Fibroblast of skin of back (primary cell): ENCODE measurements around the gene MUC5AC.
"Not testable (repeated sequence)": the region's sequence is repeated elsewhere in the genome, so short reads cannot be mapped to it uniquely, and the experiment has no call there.

Experiments used
- DNase-seq: peaks from one replicate; pipeline ENCODE4 v3.0.0-alpha.2; 2013

The MUC5AC gene

DNA sequence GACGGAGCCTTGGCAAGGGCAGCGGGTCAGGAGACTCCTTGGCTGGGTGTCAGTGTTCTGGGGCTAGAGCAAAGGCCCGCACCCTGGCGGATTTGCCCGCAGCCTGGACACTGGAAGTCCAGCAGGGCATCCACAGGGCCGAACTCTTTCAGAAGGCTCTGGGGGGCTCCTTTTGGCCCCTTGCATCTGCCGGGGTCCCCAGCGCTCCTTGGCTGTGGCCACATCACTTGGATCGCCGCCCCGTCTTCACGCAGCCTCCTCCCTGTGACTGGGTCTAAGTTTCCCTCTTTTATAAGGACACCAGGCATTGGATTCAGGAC is 20.0 kb downstream of the MUC5AC start:
- DNase-seq, result no peak

DNA sequence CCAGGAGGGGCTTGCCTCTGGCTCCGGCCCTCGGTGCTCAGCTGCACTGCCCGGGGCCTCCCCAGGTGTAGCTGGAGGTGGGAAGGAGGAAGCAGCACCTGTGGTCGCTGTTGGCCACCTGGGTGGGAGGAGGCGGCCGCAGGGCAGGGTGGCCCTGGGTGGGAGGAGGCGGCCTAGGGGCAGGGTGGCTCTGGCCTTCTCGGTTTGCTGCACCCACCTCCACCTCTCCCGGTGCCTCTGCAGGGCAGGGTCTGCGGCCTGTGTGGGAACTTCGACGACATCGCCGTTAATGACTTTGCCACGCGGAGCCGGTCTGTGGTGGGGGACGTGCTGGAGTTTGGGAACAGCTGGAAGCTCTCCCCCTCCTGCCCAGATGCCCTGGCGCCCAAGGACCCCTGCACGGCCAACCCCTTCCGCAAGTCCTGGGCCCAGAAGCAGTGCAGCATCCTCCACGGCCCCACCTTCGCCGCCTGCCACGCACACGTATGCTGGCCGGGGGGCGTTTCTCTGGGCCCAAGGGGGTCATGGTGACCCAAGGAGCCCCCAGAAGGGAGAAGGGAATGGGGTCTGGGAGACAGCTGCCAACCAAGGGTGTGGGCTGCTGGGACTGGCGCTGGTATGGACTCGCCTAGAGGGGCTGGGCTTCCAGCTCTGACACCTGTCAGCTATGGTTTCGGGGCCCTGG is 20.6 kb downstream of the MUC5AC start:
- no peak for DNase-seq

DNA sequence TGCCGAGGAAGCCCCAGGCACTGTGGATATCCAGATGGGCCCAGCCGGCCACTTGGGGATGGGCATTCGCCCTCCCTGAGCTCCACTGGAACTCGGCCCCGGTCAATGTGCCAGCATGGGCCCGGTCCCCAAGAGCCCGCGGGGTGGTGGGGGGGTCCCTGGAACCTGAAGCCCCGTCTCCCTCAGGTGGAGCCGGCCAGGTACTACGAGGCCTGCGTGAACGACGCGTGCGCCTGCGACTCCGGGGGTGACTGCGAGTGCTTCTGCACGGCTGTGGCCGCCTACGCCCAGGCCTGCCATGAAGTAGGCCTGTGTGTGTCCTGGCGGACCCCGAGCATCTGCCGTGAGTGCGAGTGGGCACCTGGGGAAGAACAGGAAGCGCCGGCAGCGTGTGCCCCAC is 21.2 kb downstream of the MUC5AC start:
- DNase-seq, result no peak

DNA sequence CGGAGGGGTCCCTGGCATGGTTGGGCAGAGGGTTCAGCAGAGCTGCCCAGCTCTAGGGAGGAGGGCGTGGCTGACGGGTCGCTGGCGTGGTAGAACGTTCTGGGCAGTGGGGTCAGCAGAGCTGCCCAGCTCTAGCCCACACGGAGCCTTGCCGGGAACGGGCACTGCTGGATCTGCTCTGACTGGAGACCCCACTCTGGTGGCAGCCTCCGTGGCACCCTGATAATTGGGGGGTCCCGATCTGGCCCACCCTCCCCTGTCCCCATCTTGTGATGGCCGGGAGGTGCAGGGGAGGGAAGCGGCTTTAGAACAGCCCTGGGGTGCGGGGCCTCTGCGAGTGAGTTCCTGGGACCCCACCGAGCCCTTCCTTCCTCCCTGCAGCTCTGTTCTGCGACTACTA is 21.9 kb downstream of the MUC5AC start:
- DNase-seq, result no peak

DNA sequence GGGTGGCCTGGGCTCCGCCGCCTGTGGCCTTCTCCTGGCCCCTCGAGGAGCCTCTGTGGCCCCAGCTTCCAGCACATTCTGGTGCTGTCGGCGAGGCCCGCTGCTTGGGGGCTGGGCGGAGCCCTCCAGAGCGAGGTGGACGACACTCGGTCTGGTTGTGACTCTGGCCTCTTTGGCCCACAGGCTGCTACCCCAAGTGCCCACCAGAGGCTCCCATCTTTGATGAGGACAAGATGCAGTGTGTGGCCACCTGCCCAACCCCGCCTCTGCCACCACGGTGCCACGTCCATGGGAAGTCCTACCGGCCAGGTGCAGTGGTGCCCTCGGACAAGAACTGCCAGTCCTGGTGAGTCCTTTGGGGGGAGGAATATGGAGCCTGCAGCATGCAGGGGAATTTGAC is 22.4 kb downstream of the MUC5AC start:
- DNase-seq, result no peak

DNA sequence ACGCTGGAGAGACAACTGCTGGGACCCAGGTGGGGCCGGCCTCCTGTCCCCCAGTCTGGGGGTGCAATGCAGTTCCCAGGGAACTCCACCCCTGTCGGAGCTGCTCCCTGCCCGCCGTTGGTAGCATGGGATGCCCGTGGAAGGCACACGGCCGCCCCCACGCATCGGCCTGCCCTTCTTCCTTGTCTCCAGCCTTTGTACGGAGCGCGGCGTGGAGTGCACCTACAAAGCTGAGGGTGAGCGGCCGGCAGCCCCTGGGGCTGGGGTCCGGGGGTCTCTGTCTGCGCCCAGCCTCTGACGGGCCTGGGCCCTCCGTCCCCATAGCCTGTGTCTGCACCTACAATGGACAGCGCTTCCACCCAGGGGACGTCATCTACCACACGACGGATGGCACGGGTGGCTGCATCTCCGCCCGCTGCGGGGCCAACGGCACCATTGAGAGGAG is 23.2 kb downstream of the MUC5AC start:
- no peak for DNase-seq

DNA sequence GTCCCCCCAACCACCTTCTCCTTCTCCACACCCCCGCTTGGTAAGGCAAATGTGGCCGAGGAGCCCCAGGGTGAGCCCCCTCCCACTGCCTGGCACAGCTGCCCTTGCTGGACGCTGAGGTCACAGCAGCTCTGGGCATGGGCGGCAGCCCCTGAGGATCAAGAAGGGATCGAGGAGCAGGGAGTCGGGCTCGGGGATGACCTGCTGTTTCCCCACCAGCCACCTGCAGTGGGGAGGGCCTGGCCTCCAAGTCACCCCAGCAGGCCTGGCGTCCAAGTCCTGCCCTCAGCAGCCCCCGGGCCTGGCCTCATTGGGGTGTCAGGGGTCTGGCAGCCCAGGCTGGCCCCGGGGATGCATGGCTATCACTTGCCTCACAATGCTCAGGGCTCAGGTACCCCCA is 23.7 kb downstream of the MUC5AC start:
- DNase-seq, result no peak

DNA sequence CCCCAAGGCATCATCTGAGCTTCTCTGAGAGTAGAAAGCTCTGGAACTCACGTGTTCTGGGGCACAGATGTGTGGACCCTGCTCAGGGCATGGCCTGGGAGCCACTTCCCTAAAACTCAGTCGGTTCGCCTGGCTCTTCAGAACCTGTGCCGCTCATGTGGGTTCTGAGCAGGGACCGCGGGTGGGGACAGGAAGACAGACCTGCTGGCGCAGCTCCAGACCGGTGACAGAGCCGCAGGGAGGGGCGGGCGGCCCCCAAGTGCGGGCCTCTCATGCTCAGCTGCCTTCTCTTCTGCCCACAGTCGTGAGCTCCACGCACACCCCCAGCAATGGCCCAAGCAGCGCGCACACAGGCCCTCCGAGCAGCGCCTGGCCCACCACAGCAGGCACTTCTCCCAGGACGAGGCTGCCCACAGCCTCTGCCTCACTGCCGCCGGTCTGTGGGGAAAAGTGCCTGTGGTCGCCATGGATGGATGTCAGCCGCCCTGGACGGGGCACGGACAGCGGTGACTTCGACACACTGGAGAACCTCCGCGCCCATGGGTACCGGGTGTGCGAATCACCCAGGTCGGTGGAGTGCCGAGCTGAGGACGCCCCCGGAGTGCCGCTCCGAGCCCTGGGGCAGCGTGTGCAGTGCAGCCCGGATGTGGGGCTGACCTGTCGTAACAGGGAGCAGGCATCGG is 24.2 kb downstream of the MUC5AC start:
- no peak for DNase-seq

DNA sequence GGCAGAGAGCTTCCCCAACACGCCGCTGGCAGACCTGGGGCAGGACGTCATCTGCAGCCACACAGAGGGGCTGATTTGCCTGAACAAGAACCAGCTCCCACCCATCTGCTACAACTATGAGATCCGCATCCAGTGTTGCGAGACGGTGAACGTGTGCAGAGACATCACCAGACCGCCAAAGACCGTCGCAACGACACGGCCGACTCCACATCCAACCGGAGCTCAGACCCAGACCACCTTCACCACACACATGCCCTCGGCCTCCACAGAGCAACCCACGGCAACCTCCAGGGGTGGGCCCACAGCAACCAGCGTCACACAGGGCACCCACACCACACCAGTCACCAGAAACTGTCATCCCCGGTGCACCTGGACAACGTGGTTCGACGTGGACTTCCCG is 26.4 kb downstream of the MUC5AC start:
- not testable (repeated sequence) for DNase-seq

DNA sequence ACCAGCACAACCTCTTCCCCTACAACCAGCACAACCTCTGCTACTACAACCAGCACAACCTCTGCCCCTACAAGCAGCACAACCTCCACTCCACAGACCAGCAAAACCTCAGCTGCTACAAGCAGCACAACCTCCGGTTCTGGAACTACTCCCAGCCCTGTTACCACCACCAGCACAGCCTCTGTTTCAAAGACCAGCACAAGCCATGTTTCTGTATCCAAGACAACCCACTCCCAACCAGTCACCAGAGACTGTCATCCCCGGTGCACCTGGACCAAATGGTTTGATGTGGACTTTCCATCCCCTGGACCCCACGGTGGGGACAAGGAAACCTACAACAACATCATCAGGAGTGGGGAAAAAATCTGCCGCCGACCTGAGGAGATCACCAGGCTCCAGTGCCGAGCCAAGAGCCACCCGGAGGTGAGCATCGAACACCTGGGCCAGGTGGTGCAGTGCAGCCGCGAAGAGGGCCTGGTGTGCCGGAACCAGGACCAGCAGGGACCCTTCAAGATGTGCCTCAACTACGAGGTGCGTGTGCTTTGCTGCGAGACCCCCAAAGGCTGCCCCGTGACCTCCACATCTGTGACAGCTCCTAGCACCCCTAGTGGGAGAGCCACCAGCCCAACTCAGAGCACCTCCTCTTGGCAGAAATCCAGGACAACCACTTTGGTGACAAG is 30.8 kb downstream of the MUC5AC start:
- DNase-seq, result not testable (repeated sequence)

DNA sequence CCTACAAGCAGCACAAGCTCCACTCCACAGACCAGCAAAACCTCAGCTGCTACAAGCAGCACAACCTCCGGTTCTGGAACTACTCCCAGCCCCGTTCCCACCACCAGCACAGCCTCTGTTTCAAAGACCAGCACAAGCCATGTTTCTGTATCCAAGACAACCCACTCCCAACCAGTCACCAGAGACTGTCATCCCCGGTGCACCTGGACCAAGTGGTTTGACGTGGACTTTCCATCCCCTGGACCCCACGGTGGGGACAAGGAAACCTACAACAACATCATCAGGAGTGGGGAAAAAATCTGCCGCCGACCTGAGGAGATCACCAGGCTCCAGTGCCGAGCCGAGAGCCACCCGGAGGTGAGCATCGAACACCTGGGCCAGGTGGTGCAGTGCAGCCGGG is 32.1 kb downstream of the MUC5AC start:
- DNase-seq, result not testable (repeated sequence)

DNA sequence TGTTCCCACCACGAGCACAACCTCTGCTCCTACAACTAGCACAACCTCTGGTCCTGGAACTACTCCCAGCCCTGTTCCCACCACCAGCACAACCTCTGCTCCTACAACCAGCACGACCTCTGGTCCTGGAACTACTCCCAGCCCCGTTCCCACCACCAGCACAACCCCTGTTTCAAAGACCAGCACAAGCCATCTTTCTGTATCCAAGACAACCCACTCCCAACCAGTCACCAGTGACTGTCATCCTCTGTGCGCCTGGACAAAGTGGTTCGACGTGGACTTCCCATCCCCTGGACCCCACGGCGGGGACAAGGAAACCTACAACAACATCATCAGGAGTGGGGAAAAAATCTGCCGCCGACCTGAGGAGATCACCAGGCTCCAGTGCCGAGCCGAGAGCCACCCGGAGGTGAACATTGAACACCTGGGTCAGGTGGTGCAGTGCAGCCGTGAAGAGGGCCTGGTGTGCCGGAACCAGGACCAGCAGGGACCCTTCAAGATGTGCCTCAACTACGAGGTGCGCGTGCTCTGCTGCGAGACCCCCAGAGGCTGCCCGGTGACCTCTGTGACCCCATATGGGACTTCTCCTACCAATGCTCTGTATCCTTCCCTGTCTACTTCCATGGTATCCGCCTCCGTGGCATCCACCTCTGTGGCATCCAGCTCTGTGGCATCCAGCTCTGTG is 34.2 kb downstream of the MUC5AC start:
- DNase-seq, result not testable (repeated sequence)

DNA sequence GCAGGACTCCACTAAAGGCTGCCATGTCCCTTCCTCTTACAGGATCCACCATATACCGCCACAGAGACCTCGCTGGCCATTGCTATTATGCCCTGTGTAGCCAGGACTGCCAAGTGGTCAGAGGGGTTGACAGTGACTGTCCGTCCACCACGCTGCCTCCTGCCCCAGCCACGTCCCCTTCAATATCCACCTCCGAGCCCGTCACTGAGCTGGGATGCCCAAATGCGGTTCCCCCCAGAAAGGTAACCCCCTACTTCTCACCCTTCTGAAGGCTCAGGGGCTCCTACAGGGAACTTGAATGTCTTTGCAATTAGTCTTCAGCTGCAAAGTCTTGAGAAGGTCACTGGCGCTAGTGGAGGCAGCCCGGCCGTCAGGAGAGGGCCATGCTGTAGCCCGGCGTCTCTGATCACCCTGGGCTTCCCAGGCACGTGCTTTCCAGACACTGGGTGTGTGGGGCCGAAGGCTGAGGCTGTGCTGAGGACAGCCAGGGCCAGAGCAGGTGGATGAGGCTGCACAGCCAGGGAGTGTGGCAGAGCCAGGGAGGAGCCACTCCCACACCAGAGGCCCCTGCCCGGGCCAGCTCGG is 35.1 kb downstream of the MUC5AC start:
- no peak for DNase-seq

DNA sequence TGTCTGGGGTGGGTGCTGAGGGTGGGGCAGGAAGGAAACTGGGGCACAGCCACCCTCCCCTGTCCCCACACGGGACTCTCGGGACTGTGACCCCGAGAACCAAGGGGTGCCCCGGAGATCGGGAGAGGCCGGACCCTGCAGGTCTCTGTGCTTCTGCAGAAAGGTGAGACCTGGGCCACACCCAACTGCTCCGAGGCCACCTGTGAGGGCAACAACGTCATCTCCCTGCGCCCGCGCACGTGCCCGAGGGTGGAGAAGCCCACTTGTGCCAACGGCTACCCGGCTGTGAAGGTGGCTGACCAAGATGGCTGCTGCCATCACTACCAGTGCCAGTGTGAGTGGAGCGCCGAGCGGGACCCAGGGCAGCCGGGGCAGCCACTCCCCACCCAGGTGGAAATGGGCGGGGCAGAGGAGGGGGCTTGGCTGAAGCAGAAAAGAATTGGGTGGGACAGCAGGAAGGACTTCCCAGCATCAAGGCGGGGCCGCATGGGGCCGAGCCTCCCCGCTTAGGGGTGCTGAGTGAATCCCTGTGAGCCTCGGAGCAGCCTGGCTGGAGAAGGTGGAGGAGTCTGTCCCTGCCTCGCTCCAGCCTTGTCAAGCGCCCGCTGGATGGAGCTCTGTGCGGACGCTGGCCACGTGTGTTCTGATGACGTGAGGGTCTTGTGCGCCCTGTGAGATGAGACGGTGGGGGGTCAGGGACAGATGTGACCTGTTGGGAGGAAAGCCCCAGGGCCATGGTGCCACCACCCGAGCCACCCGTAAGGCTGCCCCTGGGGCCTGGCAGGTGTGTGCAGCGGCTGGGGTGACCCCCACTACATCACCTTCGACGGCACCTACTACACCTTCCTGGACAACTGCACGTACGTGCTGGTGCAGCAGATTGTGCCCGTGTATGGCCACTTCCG is 35.8 kb downstream of the MUC5AC start:
- DNase-seq, result no peak

DNA sequence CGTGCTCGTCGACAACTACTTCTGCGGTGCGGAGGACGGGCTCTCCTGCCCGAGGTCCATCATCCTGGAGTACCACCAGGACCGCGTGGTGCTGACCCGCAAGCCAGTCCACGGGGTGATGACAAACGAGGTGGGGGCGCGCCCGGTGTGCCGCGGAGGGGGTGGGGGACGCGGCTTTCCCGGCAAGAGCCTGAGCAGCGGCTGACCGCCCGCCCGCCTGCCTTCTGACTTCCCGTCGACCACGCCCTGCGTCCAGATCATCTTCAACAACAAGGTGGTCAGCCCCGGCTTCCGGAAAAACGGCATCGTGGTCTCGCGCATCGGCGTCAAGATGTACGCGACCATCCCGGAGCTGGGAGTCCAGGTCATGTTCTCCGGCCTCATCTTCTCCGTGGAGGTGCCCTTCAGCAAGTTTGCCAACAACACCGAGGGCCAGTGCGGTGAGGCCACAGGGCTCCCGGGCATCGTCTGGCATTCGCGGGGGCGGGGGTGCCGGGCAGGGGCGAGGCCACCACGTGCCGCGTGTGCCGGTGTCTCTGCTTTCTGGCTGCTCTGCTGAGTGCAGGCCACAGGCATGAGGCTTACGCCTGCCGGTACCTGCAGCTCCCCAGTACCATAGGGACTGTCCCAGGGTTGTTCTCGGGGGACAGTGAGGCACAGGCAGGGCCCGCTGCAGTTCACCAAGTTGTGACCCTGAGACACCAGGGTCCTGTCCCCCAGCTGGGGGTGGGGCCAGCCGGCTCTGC is 36.7 kb downstream of the MUC5AC start:
- no peak for DNase-seq

DNA sequence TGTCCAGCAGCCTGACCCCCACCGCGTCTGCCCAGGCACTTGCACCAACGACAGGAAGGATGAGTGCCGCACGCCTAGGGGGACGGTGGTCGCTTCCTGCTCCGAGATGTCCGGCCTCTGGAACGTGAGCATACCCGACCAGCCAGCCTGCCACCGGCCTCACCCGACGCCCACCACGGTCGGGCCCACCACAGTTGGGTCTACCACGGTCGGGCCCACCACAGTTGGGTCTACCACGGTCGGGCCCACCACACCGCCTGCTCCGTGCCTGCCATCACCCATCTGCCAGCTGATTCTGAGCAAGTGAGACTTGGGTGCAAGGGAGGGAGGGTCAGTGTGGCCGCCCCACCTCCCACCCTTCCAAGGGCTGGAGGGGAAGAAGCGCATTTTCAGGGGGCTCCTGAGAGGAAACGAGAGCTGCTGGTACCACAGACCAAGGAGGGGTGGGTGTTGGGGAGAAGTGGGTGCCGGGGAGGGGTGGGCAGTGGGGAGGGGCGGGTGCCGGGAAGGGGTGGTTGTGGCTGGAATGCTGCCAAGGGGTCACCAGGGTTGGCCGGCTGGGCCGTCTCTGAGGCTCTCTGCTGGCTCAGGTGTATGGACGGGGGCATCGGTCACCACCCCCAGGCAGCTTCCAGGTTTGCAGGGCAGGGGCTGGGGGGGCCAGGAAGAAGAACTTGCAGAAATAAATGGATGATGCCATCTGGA is 37.4 kb downstream of the MUC5AC start:
- DNase-seq, result no peak

DNA sequence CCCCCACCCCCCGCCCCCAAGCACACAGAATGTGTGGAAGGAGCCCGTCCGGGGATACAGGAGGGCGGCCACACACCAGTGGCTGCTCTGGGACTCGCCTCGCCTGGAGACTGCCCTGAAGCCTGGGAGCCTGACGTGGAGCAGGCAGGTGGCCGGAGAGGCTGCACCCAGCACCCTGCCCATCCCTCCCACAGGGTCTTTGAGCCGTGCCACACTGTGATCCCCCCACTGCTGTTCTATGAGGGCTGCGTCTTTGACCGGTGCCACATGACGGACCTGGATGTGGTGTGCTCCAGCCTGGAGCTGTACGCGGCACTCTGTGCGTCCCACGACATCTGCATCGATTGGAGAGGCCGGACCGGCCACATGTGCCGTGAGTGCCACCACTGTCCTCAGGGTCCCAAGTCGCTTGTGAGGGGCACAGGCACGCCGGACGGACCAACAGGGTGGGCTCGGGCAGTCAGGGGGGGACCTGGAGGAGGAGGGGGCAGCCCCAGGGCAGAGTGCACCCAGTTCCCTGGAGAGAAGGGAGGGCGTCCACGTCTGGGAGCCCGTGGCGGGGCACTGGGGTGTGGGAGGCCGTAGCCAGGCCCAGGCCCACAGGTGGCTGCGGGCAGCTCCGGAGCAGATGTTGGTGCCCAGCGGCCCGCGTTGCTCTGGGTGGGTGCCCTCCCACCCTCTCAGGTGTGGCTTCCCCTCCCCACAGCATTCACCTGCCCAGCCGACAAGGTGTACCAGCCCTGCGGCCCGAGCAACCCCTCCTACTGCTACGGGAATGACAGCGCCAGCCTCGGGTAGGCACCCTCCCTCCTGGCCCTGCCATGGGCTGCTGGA is 38.1 kb downstream of the MUC5AC start:
- no peak for DNase-seq

DNA sequence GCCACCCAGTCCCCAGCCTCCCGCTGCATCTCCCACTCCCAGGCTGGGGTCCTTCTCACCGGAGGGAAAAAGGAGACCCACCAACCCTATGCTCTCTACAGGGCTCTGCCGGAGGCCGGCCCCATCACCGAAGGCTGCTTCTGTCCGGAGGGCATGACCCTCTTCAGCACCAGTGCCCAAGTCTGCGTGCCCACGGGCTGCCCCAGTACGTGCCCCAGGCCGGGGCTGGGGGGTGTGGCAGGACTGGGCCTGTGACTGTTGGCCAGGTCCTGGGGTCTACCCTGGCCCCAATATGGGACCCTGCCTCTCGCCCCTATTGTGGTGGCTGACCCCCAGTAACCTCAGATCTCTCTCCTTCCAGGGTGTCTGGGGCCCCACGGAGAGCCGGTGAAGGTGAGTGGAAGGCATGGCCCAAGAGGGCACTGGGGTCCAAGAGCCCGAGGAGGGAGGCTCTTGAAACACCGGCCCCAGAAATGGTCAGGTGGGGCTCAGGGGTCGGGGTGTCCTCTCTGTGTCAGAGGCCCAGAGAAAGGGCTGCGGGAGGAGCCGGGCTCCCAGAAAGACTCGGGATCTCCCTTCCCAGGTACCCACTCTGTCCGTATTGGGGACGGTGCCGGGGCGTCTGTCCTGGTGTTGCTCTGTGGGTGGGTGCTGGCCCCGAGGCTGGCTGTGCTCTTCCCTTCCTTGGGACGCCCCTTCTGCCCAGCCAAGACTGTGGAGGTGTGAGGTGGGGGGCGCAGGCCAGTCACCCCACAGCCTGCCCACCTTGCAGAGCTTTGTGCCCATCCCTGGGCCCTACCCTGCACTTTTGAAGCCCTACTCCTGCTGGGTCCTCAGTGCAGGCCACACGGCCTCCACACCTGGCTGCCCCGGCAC is 39.0 kb downstream of the MUC5AC start:
- DNase-seq, result no peak
